GM12878 (cell line): ENCODE results near the gene UBAC2. TPM values are rescaled to one million over a fixed set of nuclear protein-coding genes. Genes with fewer than 3 reads are reported as not detected.
"Not testable (repeated sequence)": the region's sequence is repeated elsewhere in the genome, so short reads cannot be mapped to it uniquely, and the experiment has no call there.

ENCODE experiments used
- ATAC-seq: fragments of 200-7000 bp; cut with Tn5 transposase; 3 replicates; pipeline ENCODE4 v1.9.1; 2020; ENCODE audit warnings: mild to moderate bottlenecking, moderate library complexity
- BruUV-seq: library from RNA; stranded (reverse); fragments of 400-500 nt; replicated peaks from 2 replicates; lab custom pipeline; 2021; lab: Mats Ljungman, UMichigan
- CTCF ChIA-PET: fragments of 300-600 bp; sonication (Branson Sonifier 250); formaldehyde crosslinking; extraction: SDS; loops from one replicate; lab custom pipeline; 2021; ENCODE audit warnings: inconsistent platforms; lab: Yijun Ruan, JAX
- POLR2A ChIA-PET: fragments of 350-600 bp; formaldehyde crosslinking; extraction: SDS; loops from one replicate; lab custom pipeline; 2021; ENCODE audit warnings: inconsistent platforms; lab: Charles Lee
- RAD21 ChIA-PET: fragments of 300-600 bp; sonication (Branson Sonifier 250); formaldehyde crosslinking; loops from one replicate; lab custom pipeline; 2023; ENCODE audit warnings: antibody characterized with exemption; ENCODE audit not compliant: unreplicated experiment; lab: Charles Lee
- SMC1A ChIA-PET: fragments of 300-600 bp; sonication (Branson Sonifier 250); formaldehyde crosslinking; loops from one replicate; lab custom pipeline; 2023; ENCODE audit not compliant: unreplicated experiment, uncharacterized antibody; lab: Charles Lee
- DNase-seq: peaks from one replicate; pipeline ENCODE4 v3.0.0-alpha.2; 2011; ENCODE audit warnings: low read depth, low spot score
- FAIRE-seq: peaks from 3 replicates; lab custom pipeline; 2011; peaks lifted over from hg19 to GRCh38; lab: Jason Lieb, UNC
- H2AFZ ChIP-seq: 2 replicates; pipeline ENCODE4 v1.6.0; 2011; ENCODE audit warnings: low read depth, low read length, control low read depth; ENCODE audit not compliant: control insufficient read depth
- H3K27ac ChIP-seq: 2 replicates; pipeline ENCODE4 v1.5.1; 2011; ENCODE audit warnings: control low read depth; ENCODE audit not compliant: control insufficient read depth, insufficient read depth
- H3K27me3 ChIP-seq, 2 experiments: replicated peaks in 1 of 2; 2 replicates each; pipeline versions ENCODE4 v1.6.0 to v1.6.1; 2011; ENCODE audit warnings: low read length in 1 of 2; ENCODE audit not compliant: control insufficient read depth in 2 of 2, insufficient read depth in 2 of 2
- H3K36me3 ChIP-seq, 2 experiments: 2 replicates each; pipeline ENCODE4 v1.5.1; 2011; ENCODE audit warnings: low read length in 1 of 2; ENCODE audit not compliant: control insufficient read depth in 2 of 2, insufficient read depth in 2 of 2
- H3K4me1 ChIP-seq: 2 replicates; pipeline ENCODE4 v1.6.1; 2011; ENCODE audit warnings: mild to moderate bottlenecking, low read length, moderate library complexity, mixed read lengths; ENCODE audit not compliant: control insufficient read depth, insufficient read depth
- H3K4me2 ChIP-seq: 2 replicates; pipeline ENCODE4 v1.6.0; 2011; ENCODE audit warnings: control low read depth; ENCODE audit not compliant: control insufficient read depth, insufficient read depth
- H3K4me3 ChIP-seq: fragments of 200-600 bp; sonication (generic); 2 replicates; pipeline ENCODE4 v1.5.1; 2016
- H3K79me2 ChIP-seq: 2 replicates; pipeline ENCODE4 v1.6.0; 2011; ENCODE audit warnings: low read length; ENCODE audit not compliant: control insufficient read depth, insufficient read depth
- H3K9ac ChIP-seq: 2 replicates; pipeline ENCODE4 v1.8.0; 2011; ENCODE audit warnings: low read length, control low read depth, mixed read lengths; ENCODE audit not compliant: control insufficient read depth, insufficient read depth
- H3K9me3 ChIP-seq: replicated peaks from 3 replicates; pipeline ENCODE4 v1.5.1; 2011; ENCODE audit warnings: mild to moderate bottlenecking, low read length; ENCODE audit not compliant: control insufficient read depth, insufficient read depth
- H4K20me1 ChIP-seq: 2 replicates; pipeline ENCODE4 v1.6.0; 2011; ENCODE audit not compliant: control insufficient read depth, insufficient read depth
- BMI1 ChIP-seq: fragments of 450-650 bp; IDR thresholded peaks from 2 replicates; pipeline ENCODE4 v1.6.1; 2016; ENCODE audit warnings: mild to moderate bottlenecking, moderate library complexity, borderline replicate concordance
- BRCA1 ChIP-seq: IDR thresholded peaks from 2 replicates; pipeline ENCODE4 v1.6.1; 2011; ENCODE audit warnings: low read depth, low read length, improper control_type of control experiment
- CEBPB ChIP-seq, 2 experiments: fragments of 150-350 bp in 1 of 2; IDR thresholded peaks; 2 replicates each; pipeline ENCODE4 v1.6.1; 2012 to 2014; ENCODE audit warnings: low read depth in 2 of 2, low read length in 2 of 2, borderline replicate concordance in 1 of 2, inconsistent platforms in 1 of 2
- CREB1 ChIP-seq: IDR thresholded peaks from 2 replicates; pipeline ENCODE4 v1.6.1; 2012; ENCODE audit warnings: low read depth, mild to moderate bottlenecking, inconsistent platforms
- CREM ChIP-seq: IDR thresholded peaks from 2 replicates; pipeline ENCODE4 v1.6.1; 2014; ENCODE audit warnings: antibody characterized with exemption, low read depth
- KDM1A ChIP-seq: fragments of 200-600 bp; sonication (generic); IDR thresholded peaks from 2 replicates; pipeline ENCODE4 v1.6.1; 2016; ENCODE audit warnings: borderline replicate concordance
- RFX5 ChIP-seq: IDR thresholded peaks from 2 replicates; pipeline ENCODE4 v1.6.1; 2011; ENCODE audit warnings: low read depth, low read length, improper control_type of control experiment
- RUNX3 ChIP-seq: IDR thresholded peaks from 2 replicates; pipeline ENCODE4 v1.6.1; 2012; ENCODE audit warnings: low read length, inconsistent platforms
- STAT3 ChIP-seq: IDR thresholded peaks from 2 replicates; pipeline ENCODE4 v1.6.1; 2011; ENCODE audit warnings: low read depth, low read length, improper control_type of control experiment
- TARDBP ChIP-seq: IDR thresholded peaks from 2 replicates; pipeline ENCODE4 v1.6.1; 2016; ENCODE audit warnings: borderline replicate concordance
- TCF3 ChIP-seq: IDR thresholded peaks from 2 replicates; pipeline ENCODE4 v1.6.1; 2012; ENCODE audit warnings: low read depth, mild to moderate bottlenecking, low read length, borderline replicate concordance; ENCODE audit not compliant: insufficient read depth
- ZNF622 ChIP-seq: fragments of 450-650 bp; IDR thresholded peaks from 2 replicates; pipeline ENCODE4 v1.6.1; 2017; ENCODE audit warnings: mild to moderate bottlenecking, inconsistent platforms
- whole genome bisulfite sequencing: methylation state at CpG from one replicate; pipeline ENCODE4 v1.1.6; 2016; ENCODE audit warnings: low lambda C conversion rate; ENCODE audit not compliant: insufficient replicate concordance, insufficient coverage; ENCODE audit errors: missing lambda C conversion rate; 5-methylcytosine and 5-hydroxymethylcytosine counted together
- in situ Hi-C: fragments of 300-500 bp; cut with MboI; formaldehyde crosslinking; loops from 9 replicates; pipeline ENCODE4 v1.14.3; 2018; ENCODE audit warnings: mixed read lengths
- intact Hi-C: fragments of 100-400 bp; cut with micrococcal nuclease; formaldehyde crosslinking; loops from one replicate; pipeline ENCODE4 v1.14.2; 2022; ENCODE audit not compliant: unreplicated experiment
- polyA plus RNA-seq, 11 experiments: library from polyadenylated mRNA; depleted of rRNA in 4 of 11; unstranded in 6 of 11; stranded (reverse) in 5 of 11; fragments of >200 nt; fragmentation: Nextera tagmentation in 4 of 11; fragmentation: Illumina TruSeq in 1 of 11; extraction: Ambion mirVana in 4 of 11; extraction: Trizol in 1 of 11; gene quantifications; 1 replicate in 1 of 11; 2 replicates in 10 of 11; pipeline versions ENCODE4 v1.2.1 to v1.2.3, GENCODE V29; 2011 to 2016; ENCODE audit warnings: inconsistent platforms in 2 of 11, missing spikeins in 2 of 11, low read depth in 1 of 11
- total RNA-seq, 4 experiments: library from RNA; depleted of rRNA in 3 of 4; stranded (reverse); fragments of >200 nt in 3 of 4; fragmentation: Illumina TruSeq in 1 of 4; extraction: Trizol in 1 of 4; gene quantifications; 2 replicates each; pipeline versions ENCODE4 v1.2.1 to v1.2.3, GENCODE V29; 2013 to 2021
- TF ChIP-seq, protein P1 (sequence below): fragments of 150-350 bp; IDR thresholded peaks from 2 replicates; pipeline ENCODE4 v1.6.1; 2016; ENCODE audit warnings: low read depth, low read length

The UBAC2 gene
- total and polyA plus RNA-seq, 10 of the 15 experiments (the other 5 are each of a cell fraction or from before 2014, with no cell fraction given) = 3.0 to 54.6 (median 17.4) TPM

DNA sequence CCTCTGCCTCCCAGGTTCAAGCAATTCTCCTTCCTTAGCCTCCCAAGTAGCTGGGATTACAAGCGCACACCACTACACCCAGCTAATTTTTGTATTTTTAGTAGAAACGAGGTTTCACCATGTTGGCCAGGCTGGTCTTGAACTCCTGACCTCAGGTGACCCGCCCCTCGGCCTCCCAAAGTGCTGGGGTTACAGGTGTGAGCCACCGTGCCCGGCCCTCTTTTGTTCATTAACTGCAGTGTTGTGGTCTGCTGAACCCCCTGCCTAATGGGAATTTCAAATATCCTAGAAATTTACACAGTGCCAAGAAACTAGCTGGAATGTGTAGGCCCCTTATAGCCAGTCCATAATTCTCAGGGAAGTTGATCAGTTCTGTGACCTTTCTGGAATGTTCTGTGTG lies 188.4 kb downstream of the UBAC2 start:
- H3K36me3 ChIP-seq, BruUV-seq, H3K79me2 ChIP-seq, H3K9me3 ChIP-seq, DNase-seq, H4K20me1 ChIP-seq, H3K27ac ChIP-seq, H3K9ac ChIP-seq, H2AFZ ChIP-seq, ATAC-seq, FAIRE-seq, H3K4me2 ChIP-seq, H3K27me3 ChIP-seq, H3K4me3 ChIP-seq, intact Hi-C loops: not testable (repeated sequence)
- in situ Hi-C loops = loop anchor here (5.0 kb wide), 1 partner anchor 48 kb away; no protein-coding TSS in a partner anchor
- ChIA-PET CTCF (interaction anchor here (1.3 to 22.3 kb wide), 10 partner anchors 13 to 213 kb away, joined by 3 to 577 read pairs (median 22); no protein-coding TSS in a partner anchor), POLR2A (interaction anchor here (1.5 to 3.8 kb wide), 2 partner anchors 22 to 46 kb away, joined by 6 to 26 read pairs; no protein-coding TSS in a partner anchor), RAD21 (interaction anchor here (0.9 to 8.0 kb wide), 5 partner anchors 36 to 119 kb away, joined by 3 to 168 read pairs (median 33); no protein-coding TSS in a partner anchor), SMC1A (interaction anchor here (0.8 to 13.7 kb wide), 14 partner anchors 9 to 121 kb away, joined by 3 to 306 read pairs (median 14); no protein-coding TSS in a partner anchor)
- WGBS = 97% methylated on average over 6 of the region's 6 CpGs
- peaks cover 18% of the 10 kb centered on the region for H3K4me1 ChIP-seq

DNA sequence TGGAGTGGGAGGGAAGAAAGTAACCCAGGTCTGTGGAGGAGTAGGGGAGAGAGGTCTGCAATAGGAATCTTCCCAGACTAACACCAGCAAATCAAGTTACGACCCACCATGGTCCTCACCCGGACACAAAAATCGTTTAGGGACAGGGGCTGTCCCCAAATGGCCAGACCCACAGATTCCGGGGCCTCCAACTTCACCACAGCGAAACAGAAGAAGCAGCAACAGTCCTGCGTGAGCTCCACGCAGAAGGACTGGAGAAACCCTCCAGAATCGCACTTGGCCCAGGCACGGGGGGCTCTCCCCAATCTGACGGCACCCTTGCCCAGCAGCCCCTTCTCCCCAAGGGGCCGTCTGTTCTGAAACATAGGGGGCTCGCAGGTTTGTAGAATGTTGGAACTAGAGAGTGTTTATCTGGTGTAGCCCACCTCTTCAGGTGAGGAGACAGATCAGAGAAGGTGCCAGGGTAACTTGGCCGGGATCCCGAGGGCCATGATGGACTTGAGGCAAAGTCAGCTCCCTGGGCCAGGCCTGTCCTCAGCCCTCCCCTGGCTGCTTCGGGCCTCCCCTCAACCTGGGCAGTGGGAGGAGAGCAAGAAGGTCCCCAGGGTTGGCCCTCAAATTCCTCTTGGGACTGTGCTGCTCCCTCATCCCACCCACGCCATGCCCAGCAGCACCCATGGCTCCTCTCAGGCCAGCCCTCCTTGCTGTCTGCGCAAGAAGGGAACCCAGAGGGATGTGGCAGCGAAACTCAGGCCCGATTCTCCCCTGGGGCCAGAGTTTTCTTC lies 189.1 kb downstream of the UBAC2 start:
- POLR2A ChIA-PET = interaction anchor here (1.0 to 3.8 kb wide), 2 partner anchors 45 to 46 kb away, joined by 3 to 26 read pairs; no protein-coding TSS in a partner anchor
- no peak for DNase-seq
- no peak for FAIRE-seq
- Histone ChIP-seq H3K79me2 (no peaks in the 10 kb centered on the region), H3K4me3 (no peak overlapping the region), H4K20me1 (no peaks in the 10 kb centered on the region), H3K9ac (no peak overlapping the region), H3K36me3 (0 out of 4 replicates have a peak, but pooled peaks cover 0 to 3% of the 10 kb centered on the region in 2 experiments), H3K27ac (no peak overlapping the region), H3K4me2 (no peak overlapping the region), H3K9me3 (no peaks in the 10 kb centered on the region), H2AFZ (no peak overlapping the region), H3K27me3 (no peaks in the 10 kb centered on the region), H3K4me1 (peaks cover 18% of the 10 kb centered on the region)
- ATAC-seq = no peak
- 92% methylated on average over 19 of the region's 19 CpGs for WGBS
- BruUV-seq = no TSS peak
- RAD21 ChIA-PET = interaction anchor here (0.9 to 8.0 kb wide), 6 partner anchors 35 to 120 kb away, joined by 3 to 168 read pairs (median 18); no protein-coding TSS in a partner anchor
- intact Hi-C loops (no loop called here), in situ Hi-C loops (loop anchor here (5.0 kb wide), 1 partner anchor 48 kb away; no protein-coding TSS in a partner anchor)
- SMC1A ChIA-PET = interaction anchor here (1.1 to 13.7 kb wide), 10 partner anchors 9 to 121 kb away, joined by 3 to 306 read pairs (median 14); no protein-coding TSS in a partner anchor
- CTCF ChIA-PET = interaction anchor here (1.3 to 22.3 kb wide), 8 partner anchors 14 to 213 kb away, joined by 3 to 577 read pairs (median 34); no protein-coding TSS in a partner anchor
- no peak for TF ChIP-seq BMI1
- TF ChIP-seq TCF3 = no peak
- no peak for TF ChIP-seq CREB1
- TF ChIP-seq STAT3 = no peak
- TF ChIP-seq RFX5 = no peak
- TF ChIP-seq BRCA1 = no peak
- TF ChIP-seq CREM = no peak
- TF ChIP-seq, protein P1, sequence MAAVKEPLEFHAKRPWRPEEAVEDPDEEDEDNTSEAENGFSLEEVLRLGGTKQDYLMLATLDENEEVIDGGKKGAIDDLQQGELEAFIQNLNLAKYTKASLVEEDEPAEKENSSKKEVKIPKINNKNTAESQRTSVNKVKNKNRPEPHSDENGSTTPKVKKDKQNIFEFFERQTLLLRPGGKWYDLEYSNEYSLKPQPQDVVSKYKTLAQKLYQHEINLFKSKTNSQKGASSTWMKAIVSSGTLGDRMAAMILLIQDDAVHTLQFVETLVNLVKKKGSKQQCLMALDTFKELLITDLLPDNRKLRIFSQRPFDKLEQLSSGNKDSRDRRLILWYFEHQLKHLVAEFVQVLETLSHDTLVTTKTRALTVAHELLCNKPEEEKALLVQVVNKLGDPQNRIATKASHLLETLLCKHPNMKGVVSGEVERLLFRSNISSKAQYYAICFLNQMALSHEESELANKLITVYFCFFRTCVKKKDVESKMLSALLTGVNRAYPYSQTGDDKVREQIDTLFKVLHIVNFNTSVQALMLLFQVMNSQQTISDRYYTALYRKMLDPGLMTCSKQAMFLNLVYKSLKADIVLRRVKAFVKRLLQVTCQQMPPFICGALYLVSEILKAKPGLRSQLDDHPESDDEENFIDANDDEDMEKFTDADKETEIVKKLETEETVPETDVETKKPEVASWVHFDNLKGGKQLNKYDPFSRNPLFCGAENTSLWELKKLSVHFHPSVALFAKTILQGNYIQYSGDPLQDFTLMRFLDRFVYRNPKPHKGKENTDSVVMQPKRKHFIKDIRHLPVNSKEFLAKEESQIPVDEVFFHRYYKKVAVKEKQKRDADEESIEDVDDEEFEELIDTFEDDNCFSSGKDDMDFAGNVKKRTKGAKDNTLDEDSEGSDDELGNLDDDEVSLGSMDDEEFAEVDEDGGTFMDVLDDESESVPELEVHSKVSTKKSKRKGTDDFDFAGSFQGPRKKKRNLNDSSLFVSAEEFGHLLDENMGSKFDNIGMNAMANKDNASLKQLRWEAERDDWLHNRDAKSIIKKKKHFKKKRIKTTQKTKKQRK = no peak
- TF ChIP-seq TARDBP = no peak
- TF ChIP-seq RUNX3 = no peak
- no peak for TF ChIP-seq ZNF622
- TF ChIP-seq CEBPB (IDR thresholded peaks at IDR 0.05; ENCODE audit: borderline replicate concordance in 1 of 2, low read depth in 2 of 2, low read length in 2 of 2) = no peak
- no peak for TF ChIP-seq KDM1A
